Measurements from ENCODE around the gene POLR3B. TPM values are rescaled to one million over a fixed set of nuclear protein-coding genes. Genes with fewer than 3 reads are reported as not detected.

POLR3B gene
- total RNA-seq, 1 donor from 2014 or later, result 24.1 TPM

Other genes with a start within 250 kb of the POLR3B start
- 31.5 TPM for gene NUAK1, start 218.8 kb upstream of the POLR3B start, total RNA-seq
- gene CKAP4, start 109.7 kb upstream of the POLR3B start, total RNA-seq, result 72.4 TPM
- 89.7 TPM for gene TCP11L2, start 55.0 kb upstream of the POLR3B start, total RNA-seq
- 0.21 TPM for gene RFX4, start 225.3 kb downstream of the POLR3B start, total RNA-seq

Data from tongue (tissue), 1 donor.